ENCODE data around the gene LRP2BP. TPM values are rescaled to one million over a fixed set of nuclear protein-coding genes. Genes with fewer than 3 reads are reported as not detected.

The LRP2BP gene
- total RNA-seq, 2 experiments from 2014 or later, result 0.60 to 1.4 TPM

DNA sequence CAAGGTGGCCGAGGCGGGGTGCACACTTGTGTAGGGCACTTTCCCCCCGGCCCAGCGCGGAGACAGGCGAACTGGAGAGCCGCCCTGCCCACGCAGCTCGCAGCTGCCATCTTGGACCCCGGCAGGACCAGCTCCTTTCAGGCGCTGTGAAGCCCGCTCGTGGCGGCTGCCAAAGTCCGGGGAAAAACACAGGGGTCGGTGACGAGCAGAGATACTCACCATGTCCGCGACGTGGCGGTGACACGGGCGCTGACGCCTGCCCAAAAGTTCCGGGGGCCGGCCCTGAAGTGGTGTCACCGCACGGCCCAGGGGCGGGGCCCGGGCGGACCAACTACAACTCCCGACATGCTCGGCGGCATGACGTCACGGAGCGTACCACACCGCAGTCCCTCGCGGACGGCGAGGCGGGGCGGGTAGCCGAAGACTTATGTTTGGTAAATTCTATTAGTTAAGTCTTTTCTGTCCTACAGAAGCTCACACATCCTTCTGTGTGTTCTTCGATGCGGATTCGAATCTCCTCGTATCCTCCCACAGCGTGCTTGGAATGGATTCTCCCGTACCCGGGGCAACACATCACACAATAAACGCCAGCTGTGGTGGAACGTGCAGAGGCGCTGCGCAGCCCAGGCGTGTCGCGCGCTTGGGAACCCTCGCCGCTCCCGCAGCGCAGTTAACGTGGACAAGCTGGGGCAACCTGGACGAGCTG, 30.1 kb upstream of the LRP2BP start, which contains the start of gene UFSP2:
Gene UFSP2, minus strand, starts transcription at position 318 of the 706 bp plus-strand sequence. Its CDS starts 96 bp downstream, at position 222.
- ChIA-PET CTCF (ENCODE audit: unreplicated experiment) (interaction anchor here (1.1 kb wide), 1 partner anchor 83 kb away, joined by 3 read pairs; no protein-coding TSS in a partner anchor), POLR2A (interaction anchor here (0.6 to 4.2 kb wide), 17 partner anchors 12 to 765 kb away, joined by 3 to 33 read pairs (median 4); partner anchors contain the start of genes ANKRD37, LRP2BP and SNX25)
- Histone ChIP-seq H2AFZ (ENCODE audit: low read length) (peak within 1 kb of the TSS; percentile 96), H3K36me3 (ENCODE audit: insufficient read depth, low read length) (peaks cover 17% of the 10 kb centered on the region), H3K9me3 (ENCODE audit: low read length) (no peaks in the 10 kb centered on the region), H3K4me1 (ENCODE audit: insufficient read depth, low read length, poor library complexity, severe bottlenecking) (peaks cover 18% of the 10 kb centered on the region), H3K9me2 (ENCODE audit: insufficient read depth, low read length) (no peaks in the 10 kb centered on the region), H3K4me3 (ENCODE audit: low read depth, low read length, poor library complexity, severe bottlenecking) (peak within 1 kb of the TSS; percentile 88), H4K20me1 (ENCODE audit: insufficient read depth, low read length) (no peaks in the 10 kb centered on the region), H3K4me2 (ENCODE audit: low read length) (peak within 1 kb of the TSS; percentile 99), H3K27ac (ENCODE audit: low read depth, low read length, poor library complexity, severe bottlenecking) (peak within 1 kb of the TSS; percentile 54), H3K79me2 (ENCODE audit: insufficient read depth, low read depth, low read length) (peaks cover 15% of the 10 kb centered on the region)
- no TSS peak for BruUV-seq (replicated peaks)
- TF ChIP-seq EZH2phosphoT487 (IDR thresholded peaks at IDR 0.05; ENCODE audit: borderline replicate concordance, low read depth, low read length), result no peak
- TF ChIP-seq, protein P1, sequence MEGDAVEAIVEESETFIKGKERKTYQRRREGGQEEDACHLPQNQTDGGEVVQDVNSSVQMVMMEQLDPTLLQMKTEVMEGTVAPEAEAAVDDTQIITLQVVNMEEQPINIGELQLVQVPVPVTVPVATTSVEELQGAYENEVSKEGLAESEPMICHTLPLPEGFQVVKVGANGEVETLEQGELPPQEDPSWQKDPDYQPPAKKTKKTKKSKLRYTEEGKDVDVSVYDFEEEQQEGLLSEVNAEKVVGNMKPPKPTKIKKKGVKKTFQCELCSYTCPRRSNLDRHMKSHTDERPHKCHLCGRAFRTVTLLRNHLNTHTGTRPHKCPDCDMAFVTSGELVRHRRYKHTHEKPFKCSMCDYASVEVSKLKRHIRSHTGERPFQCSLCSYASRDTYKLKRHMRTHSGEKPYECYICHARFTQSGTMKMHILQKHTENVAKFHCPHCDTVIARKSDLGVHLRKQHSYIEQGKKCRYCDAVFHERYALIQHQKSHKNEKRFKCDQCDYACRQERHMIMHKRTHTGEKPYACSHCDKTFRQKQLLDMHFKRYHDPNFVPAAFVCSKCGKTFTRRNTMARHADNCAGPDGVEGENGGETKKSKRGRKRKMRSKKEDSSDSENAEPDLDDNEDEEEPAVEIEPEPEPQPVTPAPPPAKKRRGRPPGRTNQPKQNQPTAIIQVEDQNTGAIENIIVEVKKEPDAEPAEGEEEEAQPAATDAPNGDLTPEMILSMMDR (conservative IDR thresholded peaks at IDR 0.05; ENCODE audit: low read length), result no peak
- intact Hi-C loops (cut with micrococcal nuclease; ENCODE audit: unreplicated experiment), result loop anchor here (1.0 to 5.0 kb wide), 2 partner anchors 46 to 172 kb away; partner anchors contain the start of gene CCDC110
- DNase-seq (ENCODE audit: low spot score), result peak; percentile 94

DNA sequence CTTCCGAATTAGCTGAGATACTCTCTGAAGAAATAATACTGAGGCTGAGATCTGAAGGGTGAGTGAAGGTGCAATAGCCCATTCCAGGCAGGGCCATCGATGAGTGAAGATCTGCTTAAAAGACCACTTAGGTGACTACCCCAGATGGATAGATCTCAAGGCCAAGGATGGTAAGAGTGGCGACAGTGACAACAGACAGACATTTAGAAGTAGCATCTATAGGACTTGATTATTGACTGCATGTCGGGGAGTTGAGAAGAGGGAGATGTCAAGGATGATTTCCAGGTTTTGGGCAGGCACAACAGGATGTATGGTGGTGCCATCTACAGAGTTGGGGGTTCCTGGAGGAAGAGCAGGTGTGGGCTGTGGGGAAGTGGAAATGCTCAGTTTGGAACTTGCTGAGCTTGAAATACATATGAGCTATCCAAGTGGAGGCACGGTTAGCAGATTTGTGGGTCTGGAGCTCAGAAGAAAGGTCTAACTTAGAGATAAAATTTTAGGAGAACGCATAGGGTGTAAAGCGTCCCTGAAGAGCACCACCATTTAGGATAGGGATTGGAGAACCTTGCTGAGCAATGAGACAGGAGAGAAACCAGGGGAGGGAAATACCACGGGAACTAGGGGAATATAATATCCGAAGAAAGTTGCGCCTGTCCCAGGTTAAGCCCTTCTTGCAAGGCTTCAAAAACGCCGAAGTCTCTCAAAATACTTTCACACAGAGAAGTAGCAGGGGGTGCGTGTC, 29.4 kb upstream of the LRP2BP start:
- peak overlapping the region; percentile 96 for H2AFZ ChIP-seq (ENCODE audit: low read length)
- ChIA-PET POLR2A (interaction anchor here (0.6 to 4.2 kb wide), 19 partner anchors 9 to 766 kb away, joined by 3 to 33 read pairs (median 4); partner anchors contain the start of genes ANKRD37, LRP2BP and SNX25), CTCF (ENCODE audit: unreplicated experiment) (no interaction called here)
- peak overlapping the region; percentile 54 for H3K27ac ChIP-seq (ENCODE audit: low read depth, low read length, poor library complexity, severe bottlenecking)
- H3K4me2 ChIP-seq (ENCODE audit: low read length), result peak overlapping the region; percentile 99
- H3K36me3 ChIP-seq (ENCODE audit: insufficient read depth, low read length), result peaks cover 23% of the 10 kb centered on the region
- H3K9me2 ChIP-seq (ENCODE audit: insufficient read depth, low read length), result no peaks in the 10 kb centered on the region
- H3K4me1 ChIP-seq (ENCODE audit: insufficient read depth, low read length, poor library complexity, severe bottlenecking), result peaks cover 18% of the 10 kb centered on the region
- intact Hi-C loops (cut with micrococcal nuclease; ENCODE audit: unreplicated experiment), result loop anchor here (5.0 kb wide), 1 partner anchor 172 kb away; no protein-coding TSS in a partner anchor
- no peaks in the 10 kb centered on the region for H4K20me1 ChIP-seq (ENCODE audit: insufficient read depth, low read length)
- no peaks in the 10 kb centered on the region for H3K9me3 ChIP-seq (ENCODE audit: low read length)
- H3K79me2 ChIP-seq (ENCODE audit: insufficient read depth, low read depth, low read length), result peaks cover 15% of the 10 kb centered on the region
- BruUV-seq (replicated peaks), result TSS peak; percentile 73
- TF ChIP-seq, protein P1 (conservative IDR thresholded peaks at IDR 0.05; ENCODE audit: low read length), result no peak
- no peak for TF ChIP-seq EZH2phosphoT487 (IDR thresholded peaks at IDR 0.05; ENCODE audit: borderline replicate concordance, low read depth, low read length)
- peak overlapping the region; percentile 88 for H3K4me3 ChIP-seq (ENCODE audit: low read depth, low read length, poor library complexity, severe bottlenecking)
- DNase-seq (ENCODE audit: low spot score), result peak; percentile 26

All from OCI-LY7 (cell line).